Measurements from ENCODE around the gene GAP43.

Gene GAP43, protein sequence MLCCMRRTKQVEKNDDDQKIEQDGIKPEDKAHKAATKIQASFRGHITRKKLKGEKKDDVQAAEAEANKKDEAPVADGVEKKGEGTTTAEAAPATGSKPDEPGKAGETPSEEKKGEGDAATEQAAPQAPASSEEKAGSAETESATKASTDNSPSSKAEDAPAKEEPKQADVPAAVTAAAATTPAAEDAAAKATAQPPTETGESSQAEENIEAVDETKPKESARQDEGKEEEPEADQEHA

GRCh38 chr3:115623044-115623868, at the start of gene GAP43:
TSS of gene GAP43 (plus strand) at chr3:115623510. CDS start at chr3:115623690, 180 bp downstream.
- no peak for DNase-seq

GRCh38 chr3:115576325-115576875, 46.9 kb upstream of the GAP43 start:
- DNase-seq, result no peak

DNA sequence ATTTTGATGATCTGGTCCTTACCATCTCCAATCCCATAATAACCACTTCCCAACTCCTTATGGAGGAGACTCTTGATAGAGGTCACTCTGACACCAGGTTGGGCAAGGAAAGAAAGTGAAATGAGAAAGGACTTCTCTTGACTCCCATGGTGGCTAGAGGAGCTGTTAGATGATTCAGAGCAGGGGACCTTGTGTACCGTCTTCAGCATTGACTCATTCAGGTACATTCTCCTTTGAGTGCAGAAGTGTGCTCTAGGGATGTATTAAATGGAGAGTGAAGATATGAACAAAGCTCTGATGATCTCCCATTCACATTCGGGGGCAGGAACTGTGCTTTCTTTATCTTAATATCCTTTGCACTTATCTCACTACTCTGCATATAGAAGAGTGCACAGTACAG, 46.3 kb upstream of the GAP43 start:
- no peak for DNase-seq

DNA sequence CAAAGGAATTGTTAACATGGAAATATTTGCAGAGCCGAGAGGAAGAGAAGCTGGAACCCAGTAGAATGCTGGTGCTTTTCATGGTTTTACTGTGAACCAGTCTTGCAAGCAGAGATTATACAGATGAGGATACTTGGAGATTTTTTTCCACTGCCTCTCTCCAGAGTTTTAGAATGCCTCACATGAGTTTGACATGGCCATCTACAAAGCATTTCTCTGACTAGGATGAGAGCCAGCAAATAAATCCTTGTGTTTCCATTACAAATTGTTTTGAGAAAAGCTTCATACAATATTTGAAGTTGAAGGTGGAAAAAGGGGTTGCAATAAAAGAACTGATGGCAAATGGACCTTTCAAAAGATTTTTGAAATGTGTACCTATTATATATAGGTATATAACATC, 45.0 kb upstream of the GAP43 start:
- no peak for DNase-seq

GRCh38 chr3:115580566-115580965, 42.7 kb upstream of the GAP43 start:
- no peak for DNase-seq

- no peak for DNase-seq
These were observed 41.8 kb upstream of the GAP43 start for GRCh38 chr3:115581362-115582135.

DNA sequence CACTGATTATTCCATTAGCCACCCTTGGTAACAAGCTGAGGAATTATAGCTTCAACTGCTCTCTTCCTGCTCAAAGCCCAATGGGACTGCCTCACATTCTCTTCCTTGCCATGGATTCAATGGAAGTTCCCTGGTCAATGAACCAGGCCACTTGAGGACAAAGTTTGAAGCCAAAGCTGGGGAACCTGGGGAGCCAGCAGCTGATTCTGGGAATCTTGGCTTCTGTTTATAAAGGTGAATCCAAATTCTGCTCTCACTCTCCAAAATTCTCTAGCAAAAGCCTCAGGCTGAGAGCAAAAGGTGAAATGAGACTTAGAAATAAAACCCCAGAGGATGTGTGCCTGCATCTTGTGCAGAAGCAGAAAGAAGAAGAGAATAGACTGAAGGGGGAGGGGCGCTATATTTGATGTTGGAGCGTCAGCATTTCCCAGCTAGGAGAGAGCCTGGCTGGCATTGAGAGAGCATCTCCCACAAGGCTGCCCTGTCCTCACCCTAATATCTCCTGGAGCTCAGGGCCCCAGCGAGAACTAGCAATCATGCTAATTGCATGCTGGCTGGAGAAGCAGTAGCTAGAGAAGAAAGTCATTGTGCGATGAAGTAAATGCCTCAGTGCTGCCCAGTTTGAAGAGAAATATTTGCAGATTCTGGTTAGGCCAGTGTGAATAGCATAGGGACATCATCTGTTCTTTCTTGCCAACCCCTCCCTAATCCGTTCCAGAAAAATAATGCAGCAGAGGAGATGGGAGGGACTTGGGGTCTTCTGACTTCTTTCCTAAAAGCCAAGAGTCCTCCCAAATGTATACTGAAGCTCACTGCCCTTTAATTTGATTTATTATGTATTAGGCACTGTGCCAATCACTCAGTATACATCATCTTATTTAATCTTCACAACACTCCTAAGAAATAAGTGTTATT, 34.9 kb upstream of the GAP43 start:
- no peak for DNase-seq

DNA sequence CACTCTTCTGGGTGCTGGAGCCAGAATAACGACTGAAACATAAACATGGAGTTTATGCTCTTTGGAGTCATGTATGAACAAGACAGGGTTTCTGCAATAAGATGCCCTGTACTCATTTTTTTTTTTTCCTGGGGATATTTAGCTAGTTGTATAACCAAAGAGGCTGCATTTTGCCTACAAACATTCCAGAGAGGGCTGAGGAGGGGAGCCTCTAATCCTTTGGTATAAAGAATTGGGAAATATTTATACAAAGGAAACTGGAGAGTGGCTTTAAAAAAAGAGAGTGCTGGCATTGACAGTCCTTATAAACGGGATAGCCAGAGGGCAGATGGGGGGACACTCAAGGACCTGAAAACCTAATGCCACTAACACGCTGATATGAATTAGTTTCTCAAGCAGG, 32.4 kb upstream of the GAP43 start:
- DNase-seq, result no peak

GRCh38 chr3:115595611-115596275, 27.6 kb upstream of the GAP43 start:
- no peak for DNase-seq

GRCh38 chr3:115598216-115598615, 25.1 kb upstream of the GAP43 start:
- no peak for DNase-seq

DNA sequence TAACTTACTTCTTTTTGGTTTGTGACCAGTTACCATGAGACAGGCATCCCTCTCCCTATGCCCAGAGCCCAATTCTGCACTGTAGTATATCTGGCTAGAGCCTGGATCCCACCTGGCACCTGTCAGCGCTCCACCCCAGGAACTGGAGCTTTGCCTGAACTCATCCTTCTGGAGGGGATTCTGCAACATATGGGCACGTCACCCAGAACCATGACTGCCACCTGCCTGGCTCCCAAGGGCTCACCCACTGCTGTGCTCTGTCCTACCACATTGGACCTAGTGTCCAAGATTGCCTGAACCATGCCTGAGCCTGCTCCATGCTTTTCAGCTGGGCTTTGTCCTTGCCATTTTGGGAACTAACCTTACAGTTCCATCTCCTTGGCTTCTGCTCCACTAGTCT, 21.1 kb upstream of the GAP43 start:
- no peak for DNase-seq

DNA sequence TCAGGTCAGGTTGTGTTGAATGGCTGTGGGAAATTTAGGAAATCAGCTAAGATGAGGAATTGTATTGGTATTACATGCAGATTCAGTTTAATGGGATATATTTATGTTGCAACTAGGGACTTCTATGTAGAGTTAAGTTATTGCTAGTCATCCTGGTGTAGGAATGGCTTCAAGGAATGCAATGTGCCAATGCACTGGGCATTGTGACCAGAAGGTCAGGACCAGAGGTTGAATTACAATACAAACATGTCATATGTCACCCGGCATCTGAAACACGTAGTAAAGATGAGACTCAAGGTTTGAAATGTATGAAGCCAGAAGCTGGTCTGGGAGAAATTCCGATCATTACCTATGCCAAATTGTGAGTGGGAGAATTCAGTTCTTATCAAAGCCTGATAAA, 11.7 kb upstream of the GAP43 start:
- DNase-seq, result no peak

GRCh38 chr3:115615001-115615814, 8.1 kb upstream of the GAP43 start:
- DNase-seq, result no peak

DNA sequence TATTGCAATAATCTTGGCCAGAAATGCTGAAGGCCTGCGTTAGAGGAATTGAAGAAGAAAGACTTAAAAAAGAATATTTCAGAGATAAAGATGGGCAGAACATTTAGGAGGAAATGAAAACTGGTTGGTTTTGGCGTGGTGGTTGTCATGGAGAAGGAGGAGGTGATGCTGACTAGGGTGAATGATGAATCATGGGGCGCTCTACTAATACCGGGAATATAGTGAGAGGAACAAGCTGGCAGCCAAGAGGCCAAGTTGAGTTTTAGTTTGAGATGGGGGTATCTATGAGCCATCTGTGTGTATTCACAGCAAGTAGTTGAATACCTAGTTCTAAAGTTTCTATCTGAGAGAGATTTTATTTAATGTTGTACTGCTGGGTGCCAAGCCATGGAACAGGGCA, 6.8 kb upstream of the GAP43 start:
- DNase-seq, result no peak

DNA sequence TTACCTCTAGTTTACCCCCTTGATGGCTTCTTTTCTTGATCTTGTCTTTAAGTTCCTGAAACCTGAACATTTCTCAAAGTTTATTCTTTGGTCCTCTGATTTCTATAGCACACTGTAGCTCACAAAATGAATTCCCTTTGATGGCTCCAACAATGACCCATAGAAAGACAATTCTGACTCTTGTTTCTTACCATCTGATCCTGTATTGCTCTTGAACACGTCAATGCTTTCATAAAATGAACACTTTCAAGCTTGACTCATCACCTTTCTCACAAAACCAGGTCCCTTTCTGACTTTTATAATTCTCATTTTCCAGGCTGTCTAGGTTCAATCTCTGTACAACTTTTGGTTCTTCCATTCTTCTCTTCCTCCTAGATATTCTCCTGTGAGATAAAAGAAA, 5.7 kb upstream of the GAP43 start:
- DNase-seq, result no peak

DNA sequence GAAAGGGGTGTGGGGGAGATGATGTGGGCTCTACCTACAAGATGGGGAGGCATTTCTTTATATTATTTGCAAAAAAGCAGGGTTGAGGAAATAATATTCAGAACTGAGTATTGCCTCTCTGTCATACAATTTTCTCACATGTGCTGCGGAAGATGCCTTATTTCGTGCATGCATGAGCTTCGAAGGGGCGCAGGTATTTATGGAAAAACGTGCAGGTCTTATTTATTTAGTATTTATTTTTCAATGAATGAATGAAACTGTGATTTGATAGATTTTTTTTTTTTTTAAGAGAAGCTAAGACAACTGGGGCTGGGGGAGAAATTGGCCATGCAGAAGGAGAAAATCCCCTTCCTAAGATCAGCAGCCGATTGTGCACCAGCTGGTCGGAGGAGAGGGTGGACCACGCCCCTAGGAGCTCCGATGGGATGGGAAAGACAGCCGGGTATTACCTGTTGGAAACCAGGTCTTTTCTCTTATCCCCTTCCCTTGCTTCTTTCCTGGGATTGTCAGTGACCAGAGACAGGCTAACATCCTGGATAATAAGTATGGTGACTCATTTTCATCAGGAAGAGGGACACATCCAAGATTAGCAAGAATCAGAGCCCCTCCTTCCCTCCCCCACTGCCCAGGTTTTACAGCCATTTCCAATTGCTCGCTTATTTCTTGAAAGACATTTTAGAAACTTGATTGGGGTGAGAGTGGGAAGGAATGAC, 875 bp downstream of the GAP43 start:
- no peak for DNase-seq

DNA sequence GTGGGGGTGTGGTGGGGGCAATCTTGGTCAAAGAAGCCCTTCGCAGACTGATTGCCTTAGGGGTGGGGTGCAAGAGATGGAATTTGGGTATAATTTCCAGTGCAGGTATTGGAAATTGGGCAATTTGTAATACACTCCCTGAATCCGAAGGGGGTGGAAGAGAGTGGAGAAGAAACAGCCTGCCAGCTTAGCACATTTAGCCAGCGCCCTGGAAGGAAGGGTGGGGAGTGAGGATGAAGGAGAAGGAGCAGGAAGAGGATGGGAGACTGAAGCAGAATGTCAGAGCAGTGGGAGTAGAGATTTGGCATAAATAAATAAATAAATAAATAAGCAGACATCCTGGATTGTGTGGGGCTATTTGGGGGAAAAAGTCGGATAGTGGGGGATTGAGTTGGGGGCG, 1.6 kb downstream of the GAP43 start:
- DNase-seq, result no peak

DNA sequence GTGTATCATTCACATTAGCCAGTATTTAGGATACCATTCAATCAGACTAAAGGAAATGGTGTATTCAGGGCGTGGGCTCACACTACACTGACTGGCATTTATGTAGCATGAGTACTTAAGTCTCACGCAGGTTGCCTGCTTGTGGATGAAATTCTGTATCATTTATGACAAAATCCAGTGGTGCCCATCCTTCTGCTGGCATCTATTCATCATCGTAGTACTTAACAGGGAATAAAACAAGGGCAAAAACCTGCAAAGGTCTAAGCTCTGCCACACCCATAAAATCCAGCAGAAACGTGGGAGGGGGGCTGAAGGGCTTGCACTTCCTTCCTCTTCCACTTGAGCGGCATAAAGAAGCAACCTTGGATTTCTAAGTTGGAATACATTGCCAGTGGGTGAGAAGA, 2.7 kb downstream of the GAP43 start:
- no peak for DNase-seq

GRCh38 chr3:115626721-115627120, 3.4 kb downstream of the GAP43 start:
- DNase-seq, result no peak

Data from NCI-H774 (cell line).